Peyer's patch (tissue), 4 donors: Measurements from ENCODE around the gene MBD4. TPM values are rescaled to one million over a fixed set of nuclear protein-coding genes. Genes with fewer than 3 reads are reported as not detected.
"Not testable (repeated sequence)": the region's sequence is repeated elsewhere in the genome, so short reads cannot be mapped to it uniquely, and the experiment has no call there.

ENCODE experiments used
- DNase-seq, 3 donors: peaks; one replicate each; pipeline ENCODE4 v3.0.0-alpha.2; 2017 to 2019
- H3K27ac ChIP-seq, 4 donors: fragments of 200-600 bp; sonication (generic); one replicate each; pipeline ENCODE4 v1.5.1; 2016 to 2019
- H3K27me3 ChIP-seq, 2 donors: fragments of 200-600 bp; sonication (generic); one replicate each; pipeline ENCODE4 v1.5.1; 2019
- H3K36me3 ChIP-seq, 3 donors: fragments of 200-600 bp; sonication (generic); one replicate each; pipeline ENCODE4 v1.5.1; 2016 to 2019
- H3K4me1 ChIP-seq, 4 donors: fragments of 200-600 bp; sonication (generic); one replicate each; pipeline ENCODE4 v1.5.1; 2016 to 2019
- H3K4me3 ChIP-seq, 4 donors: fragments of 200-600 bp; sonication (generic); 1 replicate in 3 of 4; 2 replicates in 1 of 4; pipeline ENCODE4 v1.5.1; 2016 to 2019; ENCODE audit warnings: mild to moderate bottlenecking in 1 of 4
- H3K9me3 ChIP-seq, 4 donors: fragments of 200-600 bp; sonication (generic); one replicate each; pipeline ENCODE4 v1.5.1; 2016 to 2019; ENCODE audit warnings: mild to moderate bottlenecking in 1 of 4
- CTCF ChIP-seq, 6 experiments: fragments of 450-650 bp in 4 of 6; fragments of 200-600 bp in 2 of 6; sonication (generic) in 1 of 6; IDR thresholded peaks; one replicate each; pipeline ENCODE4 v1.5.1; 2017 to 2019; ENCODE audit warnings: antibody characterized with exemption in 6 of 6, mild to moderate bottlenecking in 3 of 6, moderate library complexity in 1 of 6
- POLR2A ChIP-seq, 2 donors: fragments of 450-650 bp; IDR thresholded peaks; one replicate each; pipeline ENCODE4 v1.5.1; 2017; ENCODE audit warnings: antibody characterized with exemption in 2 of 2, mild to moderate bottlenecking in 2 of 2, moderate library complexity in 2 of 2
- total RNA-seq, 4 donors: library from RNA; depleted of rRNA; stranded (reverse); fragments of >200 nt; gene quantifications; one replicate each; pipeline ENCODE4 v1.1.0, GENCODE V29; 2016

Gene MBD4
- total RNA-seq, 4 donors from 2014 or later, result 19.8 to 106 (median 38.3) TPM

GRCh38 chr3:129483870-129484269 lies 44.1 kb upstream of the MBD4 start:
- Histone ChIP-seq H3K27ac (no peak overlapping the region), H3K4me3 (no peak overlapping the region), H3K36me3 (peaks cover 0 to 17% (median 0%) of the 10 kb centered on the region in 3 donors), H3K9me3 (no peaks in the 10 kb centered on the region), H3K27me3 (no peaks in the 10 kb centered on the region), H3K4me1 (peaks cover 0 to 5% (median 0%) of the 10 kb centered on the region in 4 donors)
- TF ChIP-seq CTCF (IDR thresholded peaks at IDR 0.05), result no peak
- TF ChIP-seq POLR2A (IDR thresholded peaks at IDR 0.05), result no peak
- no peak for DNase-seq

- TF ChIP-seq CTCF (IDR thresholded peaks at IDR 0.05) (no peak), POLR2A (IDR thresholded peaks at IDR 0.05) (no peak)
- Histone ChIP-seq H3K9me3 (no peaks in the 10 kb centered on the region), H3K27me3 (no peaks in the 10 kb centered on the region), H3K27ac (no peak overlapping the region), H3K36me3 (peaks cover 0 to 23% (median 0%) of the 10 kb centered on the region in 3 donors), H3K4me3 (no peak overlapping the region), H3K4me1 (peaks cover 0 to 5% (median 0%) of the 10 kb centered on the region in 4 donors)
- no peak for DNase-seq
Observed at GRCh38 chr3:129482721-129483120, 43.0 kb upstream of the MBD4 start.

- DNase-seq, result peak in 2 of 3 donors; percentile 46 to 59
- H3K9me3 ChIP-seq, result no peaks in the 10 kb centered on the region
- H3K4me3 ChIP-seq, result no peak overlapping the region
- H3K4me1 ChIP-seq, result peaks cover 0 to 5% (median 0%) of the 10 kb centered on the region in 4 donors
- TF ChIP-seq CTCF (IDR thresholded peaks at IDR 0.05), result no peak
- no peak for TF ChIP-seq POLR2A (IDR thresholded peaks at IDR 0.05)
- no peaks in the 10 kb centered on the region for H3K27me3 ChIP-seq
- H3K27ac ChIP-seq, result peak overlapping the region; percentile 27 to 60 (median 42)
- peaks cover 0 to 31% (median 0%) of the 10 kb centered on the region in 3 donors for H3K36me3 ChIP-seq
Observed at GRCh38 chr3:129481766-129482332, 42.1 kb upstream of the MBD4 start.

- peak overlapping the region in 3 of 4 donors; percentile 30 to 60 (median 54) for H3K27ac ChIP-seq
- DNase-seq, H3K9me3 ChIP-seq, H3K27me3 ChIP-seq, H3K4me3 ChIP-seq, H3K4me1 ChIP-seq: not testable (repeated sequence)
- peaks cover 0 to 37% (median 0%) of the 10 kb centered on the region in 3 donors for H3K36me3 ChIP-seq
Observed at GRCh38 chr3:129481225-129481765, 41.5 kb upstream of the MBD4 start.

GRCh38 chr3:129476586-129476985 lies 36.8 kb upstream of the MBD4 start:
- Histone ChIP-seq H3K27me3 (no peaks in the 10 kb centered on the region), H3K4me3 (no peak overlapping the region), H3K36me3 (peaks cover 0 to 40% (median 0%) of the 10 kb centered on the region in 3 donors), H3K9me3 (no peaks in the 10 kb centered on the region), H3K4me1 (no peaks in the 10 kb centered on the region), H3K27ac (no peak overlapping the region)
- no peak for TF ChIP-seq CTCF (IDR thresholded peaks at IDR 0.05)
- no peak for TF ChIP-seq POLR2A (IDR thresholded peaks at IDR 0.05)
- DNase-seq, result no peak

GRCh38 chr3:129475863-129476262 lies 36.1 kb upstream of the MBD4 start:
- no peak for DNase-seq
- TF ChIP-seq POLR2A (IDR thresholded peaks at IDR 0.05) (no peak), CTCF (IDR thresholded peaks at IDR 0.05) (no peak)
- no peaks in the 10 kb centered on the region for H3K27me3 ChIP-seq
- H3K9me3 ChIP-seq, result no peaks in the 10 kb centered on the region
- peaks cover 0 to 40% (median 0%) of the 10 kb centered on the region in 3 donors for H3K36me3 ChIP-seq
- no peak overlapping the region for H3K27ac ChIP-seq
- no peak overlapping the region for H3K4me3 ChIP-seq
- H3K4me1 ChIP-seq, result no peaks in the 10 kb centered on the region
